ENCODE measurements around the gene ADGRV1. TPM values are rescaled to one million over a fixed set of nuclear protein-coding genes. Genes with fewer than 3 reads are reported as not detected.

Gene ADGRV1
- polyA plus RNA-seq, 10 donors, result 0.19 to 8.6 (median 0.98) TPM

- DNase-seq, result no peak
Measured at GRCh38 chr5:91061946-91062562, 503.5 kb downstream of the ADGRV1 start.

GRCh38 chr5:91063098-91063690, 504.6 kb downstream of the ADGRV1 start:
- peak; percentile 40 to 68 (median 49) for DNase-seq

GRCh38 chr5:91065496-91065895, 506.9 kb downstream of the ADGRV1 start:
- DNase-seq, result no peak

- no peak for DNase-seq
Measured at GRCh38 chr5:91069364-91069763, 510.8 kb downstream of the ADGRV1 start.

- no peak for DNase-seq
Measured at GRCh38 chr5:91070761-91071550, 512.4 kb downstream of the ADGRV1 start.

- DNase-seq, result peak in 1 of 3 donors; percentile 48
Measured at GRCh38 chr5:91072881-91073280, 514.3 kb downstream of the ADGRV1 start.

- DNase-seq, result peak in 1 of 3 donors; percentile 81
Measured at GRCh38 chr5:91074615-91075014, 516.0 kb downstream of the ADGRV1 start.

- no peak for DNase-seq
Measured at GRCh38 chr5:91076138-91076537, 517.5 kb downstream of the ADGRV1 start.

GRCh38 chr5:91077623-91078022, 519.0 kb downstream of the ADGRV1 start:
- no peak for DNase-seq

- peak in 2 of 3 donors; percentile 27 to 52 for DNase-seq
Measured at GRCh38 chr5:91079037-91079436, 520.4 kb downstream of the ADGRV1 start.

GRCh38 chr5:91089758-91090157, 531.2 kb downstream of the ADGRV1 start:
- no peak for DNase-seq

- no peak for DNase-seq
Measured at GRCh38 chr5:91090995-91091394, 532.4 kb downstream of the ADGRV1 start.

GRCh38 chr5:91091471-91092234, 533.1 kb downstream of the ADGRV1 start:
- DNase-seq, result no peak

GRCh38 chr5:91092859-91093783, 534.5 kb downstream of the ADGRV1 start:
- no peak for DNase-seq

- no peak for DNase-seq
Measured at GRCh38 chr5:91095313-91095712, 536.7 kb downstream of the ADGRV1 start.

GRCh38 chr5:91095786-91096385, 537.3 kb downstream of the ADGRV1 start:
- no peak for DNase-seq

GRCh38 chr5:91098541-91098940, 539.9 kb downstream of the ADGRV1 start:
- DNase-seq, result peak; percentile 71 to 93 (median 83)

GRCh38 chr5:91101600-91102379, 543.2 kb downstream of the ADGRV1 start:
- DNase-seq, result peak; percentile 72 to 90 (median 81)

GRCh38 chr5:91103353-91104061, 544.9 kb downstream of the ADGRV1 start:
- DNase-seq, result no peak
